NOMO-1 (cell line): ENCODE measurements around the gene DOCK8.

ENCODE experiments used
- DNase-seq, 2 experiments: peaks; one replicate each; lab custom pipeline; 2025; ENCODE audit not compliant: unreplicated experiment in 2 of 2; lab: John Stamatoyannopoulos, UW

DOCK8 gene

GRCh38 chr9:450561-450960 is 235.9 kb downstream of the DOCK8 start:
- no peak for DNase-seq

DNA sequence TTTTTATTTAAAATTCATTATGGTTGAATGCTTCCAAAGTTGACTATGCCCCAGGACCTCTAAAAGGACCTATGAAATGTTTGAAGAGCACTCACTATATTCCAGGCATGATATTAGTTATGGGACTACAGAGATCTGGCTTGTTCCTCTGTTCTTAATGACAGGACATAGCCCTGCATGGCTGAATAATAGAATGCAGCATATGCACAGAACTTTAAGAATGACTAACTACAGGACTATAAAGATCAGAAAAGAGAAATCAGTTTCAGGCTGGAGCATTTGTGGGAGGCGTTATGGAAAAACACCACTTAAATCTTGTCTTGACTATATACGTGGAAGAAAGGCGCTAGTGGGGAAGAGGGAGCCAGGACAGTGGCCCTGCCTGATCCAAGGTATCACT is 239.2 kb downstream of the DOCK8 start:
- no peak for DNase-seq

DNA sequence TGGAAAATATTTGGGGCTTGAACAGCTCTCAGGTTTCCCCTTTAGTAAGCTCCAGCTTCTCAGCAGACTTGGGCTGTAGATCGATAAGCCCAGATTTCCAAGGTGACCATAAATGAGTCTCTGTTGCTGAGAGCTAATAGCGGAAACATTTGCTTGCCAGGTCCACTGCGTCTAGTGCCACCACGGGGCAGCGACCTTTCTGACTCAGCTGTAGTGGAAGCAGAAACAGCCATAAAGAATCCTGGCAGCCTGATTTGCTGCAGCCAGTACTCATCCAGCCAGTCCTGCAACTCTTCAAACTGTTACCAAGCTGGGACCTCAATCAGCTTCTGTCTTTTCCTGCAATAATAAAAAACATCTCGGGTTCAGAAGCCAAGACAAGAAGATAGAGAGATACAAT is 241.7 kb downstream of the DOCK8 start:
- no peak for DNase-seq

GRCh38 chr9:458590-458989 is 243.9 kb downstream of the DOCK8 start:
- no peak for DNase-seq

GRCh38 chr9:459491-460444 is 245.1 kb downstream of the DOCK8 start:
- DNase-seq: no peak

DNA sequence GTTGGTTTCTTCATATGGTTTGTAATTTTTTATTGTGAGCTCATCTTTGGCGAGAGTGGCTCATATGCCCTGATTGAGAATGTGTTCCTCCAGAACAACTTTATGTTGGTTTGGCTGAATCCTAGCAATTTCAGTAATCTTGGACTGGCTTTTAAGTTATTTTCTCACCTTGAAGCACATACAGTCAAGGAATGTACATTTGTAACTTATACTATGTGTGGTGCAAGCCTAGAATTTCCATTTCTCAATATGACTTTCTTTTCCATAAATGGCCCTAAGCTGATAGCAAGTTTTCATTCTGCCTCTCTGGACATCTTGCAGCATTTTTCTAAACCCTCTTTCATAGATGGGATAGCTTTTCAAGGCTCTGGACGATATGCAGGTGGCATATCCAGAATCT is 247.5 kb downstream of the DOCK8 start:
- DNase-seq: no peak

DNA sequence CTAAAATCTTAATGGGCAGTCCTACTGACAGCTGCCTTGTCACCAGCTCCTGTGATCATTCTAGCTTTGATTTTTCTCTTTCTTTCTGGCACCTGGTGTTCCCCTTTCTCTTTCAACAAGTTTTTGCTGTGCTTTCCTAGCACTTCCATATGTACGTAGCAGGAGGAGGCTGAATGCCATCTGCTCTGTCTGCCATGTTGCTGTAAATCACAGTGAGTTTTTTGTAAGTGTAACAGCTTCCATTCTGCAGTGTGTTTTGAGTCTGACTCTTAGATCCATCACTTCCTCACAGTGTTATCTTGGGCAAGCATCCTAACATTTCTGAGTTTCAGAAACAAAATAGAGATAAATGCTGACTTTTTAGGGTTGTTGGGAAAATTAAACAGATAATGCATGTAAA is 247.9 kb downstream of the DOCK8 start:
- DNase-seq: no peak

DNA sequence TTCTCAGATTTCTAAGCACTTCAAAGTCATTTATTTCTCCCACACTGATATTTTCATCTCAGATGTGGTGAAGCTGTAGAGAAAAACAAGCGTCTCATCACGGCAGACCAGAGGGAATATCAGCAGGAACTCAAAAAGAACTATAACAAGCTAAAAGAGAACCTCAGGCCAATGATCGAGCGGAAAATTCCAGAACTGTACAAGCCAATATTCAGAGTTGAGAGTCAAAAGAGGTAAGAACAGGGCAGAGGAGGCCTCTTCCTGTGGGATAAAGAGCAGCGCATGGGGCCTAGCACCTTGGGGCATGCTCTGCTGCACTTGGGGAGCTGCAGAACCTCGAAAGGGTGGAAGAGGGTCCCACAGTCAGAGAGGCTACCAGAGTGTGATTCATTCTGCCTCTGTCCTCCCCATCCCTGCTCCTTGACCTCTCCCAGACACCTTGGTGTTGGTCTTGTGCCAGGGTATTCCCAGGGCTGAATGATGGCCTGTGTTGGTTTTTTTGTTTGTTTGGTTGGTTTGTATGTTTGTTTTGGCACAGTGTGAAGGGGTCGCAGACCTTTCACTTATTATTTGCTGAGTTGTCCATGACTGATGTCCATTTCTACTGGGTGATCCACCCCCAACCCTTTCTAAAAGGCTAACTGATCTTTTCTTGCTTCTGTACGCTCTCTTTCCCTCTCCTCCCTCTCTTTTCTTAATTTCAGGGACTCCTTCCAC is 248.9 kb downstream of the DOCK8 start:
- DNase-seq: no peak

GRCh38 chr9:466747-467146 is 252.1 kb downstream of the DOCK8 start:
- DNase-seq: no peak

- DNase-seq: peak in 1 of 2 experiments; percentile 1
These were observed 254.2 kb downstream of the DOCK8 start for GRCh38 chr9:468766-469426.

DNA sequence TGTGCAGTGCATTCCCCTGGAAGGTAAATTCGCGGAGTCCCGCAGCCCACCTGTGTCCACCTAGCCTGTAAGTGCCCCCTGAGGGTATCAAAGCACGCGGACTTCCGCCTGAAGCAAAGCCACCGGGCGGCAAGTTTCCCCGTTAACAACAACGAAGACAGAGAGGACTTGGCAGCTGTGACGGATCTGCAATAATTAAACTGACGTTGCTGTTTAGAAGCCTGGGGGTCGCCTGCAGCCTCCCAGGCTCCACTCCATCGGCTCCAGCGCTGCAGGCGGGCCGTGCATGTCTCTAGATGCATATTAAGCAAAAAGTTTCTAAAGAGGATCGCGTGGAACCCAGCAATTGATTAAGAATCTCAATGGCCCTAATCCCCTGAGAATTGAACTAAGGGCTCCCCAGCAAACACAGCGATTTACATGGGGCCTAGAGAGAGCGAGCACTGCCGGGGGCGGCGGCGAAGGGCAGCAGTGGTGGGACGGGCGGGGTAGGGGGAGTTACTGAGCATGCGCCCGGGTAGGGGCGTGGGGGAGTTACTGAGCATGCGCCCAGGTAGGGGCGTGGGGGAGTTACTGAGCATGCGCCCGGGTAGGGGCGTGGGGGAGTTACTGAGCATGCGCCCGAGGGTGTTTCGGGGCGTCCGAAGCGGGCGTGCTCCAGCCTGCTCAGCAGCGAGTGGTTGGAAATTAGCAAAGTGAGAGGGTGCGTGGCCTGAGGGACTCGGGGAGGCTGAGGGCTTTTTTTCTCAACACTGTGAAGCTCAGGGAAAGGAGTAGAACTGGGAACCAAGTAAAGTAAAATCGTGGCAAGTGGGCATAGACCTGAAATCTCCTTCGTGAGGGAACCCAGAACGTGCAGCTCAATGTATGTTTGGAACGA is 255.2 kb downstream of the DOCK8 start:
- peak; percentile 38 to 77 for DNase-seq

DNA sequence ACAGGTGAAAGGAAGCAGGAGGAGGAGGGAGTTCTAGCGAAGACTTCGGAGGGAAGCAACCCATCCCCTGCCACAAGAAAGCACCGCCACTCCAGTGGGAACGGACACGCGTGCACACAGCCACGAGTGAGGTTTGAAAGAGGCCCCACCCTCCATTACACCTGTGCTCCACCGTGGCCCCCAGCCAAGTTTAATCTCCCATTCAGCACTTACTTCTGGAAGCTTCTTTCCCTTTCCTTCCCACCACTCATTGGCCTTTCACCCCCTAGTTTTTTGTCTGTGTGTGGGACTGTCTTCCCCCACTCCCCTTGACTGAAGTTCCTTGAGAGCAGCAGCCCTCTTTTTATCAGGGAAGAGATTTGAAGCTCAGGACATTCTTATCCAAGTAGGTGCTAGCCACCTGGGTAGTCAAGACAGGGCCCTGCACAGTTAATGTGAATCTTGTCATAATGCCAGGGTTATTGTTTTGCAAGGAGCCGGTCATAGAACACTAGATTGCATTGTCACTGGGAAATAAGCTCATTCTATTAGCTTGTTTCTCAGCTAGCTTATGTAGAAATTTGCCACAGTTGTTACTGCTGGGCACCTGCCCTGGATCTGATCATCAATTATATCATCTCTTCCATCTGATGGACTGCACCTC is 256.0 kb downstream of the DOCK8 start:
- no peak for DNase-seq

DNA sequence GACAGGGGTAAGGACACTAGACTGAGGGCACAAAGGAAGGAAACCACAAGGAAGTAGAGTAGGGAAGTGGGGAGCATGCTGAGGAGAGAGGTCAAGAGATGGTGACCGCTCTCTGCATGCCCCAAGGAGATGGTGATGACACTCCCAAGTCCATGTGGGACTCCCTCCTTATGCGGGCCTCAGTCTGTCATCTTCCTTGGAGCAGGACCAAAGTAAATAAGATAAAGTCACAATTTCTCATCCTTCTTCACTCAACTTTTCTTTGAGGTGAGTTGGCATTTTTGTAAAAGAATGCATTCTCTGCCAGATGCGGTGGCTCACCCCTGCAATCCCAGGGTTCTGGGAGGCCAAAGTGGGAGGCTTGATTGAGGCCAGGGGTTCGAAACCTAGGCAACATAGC is 256.7 kb downstream of the DOCK8 start:
- DNase-seq: no peak

- DNase-seq: no peak
These were observed 257.9 kb downstream of the DOCK8 start for GRCh38 chr9:472479-473075.

- DNase-seq: no peak
These were observed 262.5 kb downstream of the DOCK8 start for GRCh38 chr9:477193-477592.

DNA sequence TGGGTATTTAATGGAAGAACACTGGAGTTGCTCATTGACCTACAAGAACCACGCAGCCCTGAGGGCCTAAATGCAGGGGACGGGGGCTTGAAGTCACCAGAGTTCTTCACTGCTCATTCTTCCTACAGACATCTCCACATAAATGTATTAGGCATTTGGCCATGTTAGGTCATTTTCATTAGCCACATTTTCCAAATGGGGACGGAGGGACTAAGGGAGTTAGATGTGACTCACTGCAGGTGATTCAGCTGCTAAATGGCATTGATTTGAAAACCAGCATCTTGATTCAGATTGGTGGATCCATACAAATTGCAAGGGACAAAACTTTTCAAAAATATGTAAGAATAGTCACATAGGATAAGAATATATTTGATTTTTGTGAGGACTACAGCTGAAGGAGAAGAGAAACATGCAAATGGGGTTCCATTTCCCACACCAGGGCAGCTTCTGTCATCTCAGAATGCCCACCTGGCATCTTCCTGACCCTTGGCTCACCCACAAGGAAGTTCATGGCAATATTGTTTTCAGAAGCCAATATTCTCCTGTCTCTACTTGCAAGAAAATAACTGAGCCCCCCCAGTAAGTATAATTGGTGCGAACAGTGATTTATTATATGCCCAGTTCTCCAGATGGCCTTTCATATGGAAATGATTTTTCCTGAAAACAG is 264.8 kb downstream of the DOCK8 start:
- DNase-seq: no peak

- no peak for DNase-seq
These were observed 265.3 kb downstream of the DOCK8 start for GRCh38 chr9:479971-480350.

DNA sequence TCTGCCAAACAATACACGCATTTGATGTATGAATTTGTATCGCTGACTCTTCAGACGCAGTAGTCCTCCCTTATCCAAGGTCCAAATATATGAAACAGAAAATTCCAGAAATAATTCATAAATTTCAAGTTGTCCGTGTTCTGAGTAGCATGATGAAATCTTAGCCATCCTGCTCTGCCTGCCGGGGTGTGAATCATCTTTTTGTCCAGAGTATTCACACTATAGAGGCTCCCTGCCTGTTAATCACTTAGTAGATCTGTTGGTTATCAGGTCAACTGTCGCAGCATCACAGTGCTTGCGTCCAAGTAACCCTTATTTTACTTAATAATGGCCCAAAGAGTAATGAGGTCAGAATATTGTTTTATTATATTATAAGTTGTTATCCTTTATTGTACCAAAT is 268.1 kb downstream of the DOCK8 start:
- no peak for DNase-seq

DNA sequence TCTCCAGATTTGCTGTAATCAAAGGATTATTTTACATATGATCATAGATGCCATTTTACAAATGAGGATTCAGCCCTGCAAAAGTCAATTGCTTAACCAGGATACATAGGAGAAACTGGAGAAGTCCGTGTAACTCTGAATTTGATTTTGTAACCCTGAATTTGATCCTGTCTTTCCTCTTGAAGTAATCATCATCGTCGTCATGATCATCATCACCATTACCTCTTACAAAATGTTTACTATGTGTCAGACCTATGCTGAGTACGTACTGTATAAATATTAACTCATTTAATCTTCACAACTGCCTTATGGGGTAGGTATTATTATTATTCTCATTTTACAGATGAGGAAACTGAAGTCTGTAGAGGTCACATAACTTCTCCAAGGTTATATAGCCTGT is 271.5 kb downstream of the DOCK8 start:
- no peak for DNase-seq
